Esophagus squamous epithelium (tissue), 4 donors: ENCODE measurements around the gene MBNL2.

Experiments
- CTCF ChIP-seq, 6 experiments: fragments of 450-650 bp in 4 of 6; fragments of 200-600 bp in 2 of 6; sonication (generic) in 2 of 6; IDR thresholded peaks; one replicate each; pipeline ENCODE4 v1.5.1; 2016 to 2019; ENCODE audit warnings: antibody characterized with exemption in 6 of 6, mild to moderate bottlenecking in 4 of 6, moderate library complexity in 4 of 6
- POLR2A ChIP-seq, 4 donors: fragments of 450-650 bp; IDR thresholded peaks; one replicate each; pipeline ENCODE4 v1.6.1; 2017; ENCODE audit warnings: antibody characterized with exemption in 4 of 4, mild to moderate bottlenecking in 4 of 4, moderate library complexity in 3 of 4

- TF ChIP-seq CTCF (IDR thresholded peaks at IDR 0.05) (no peak), POLR2A (IDR thresholded peaks at IDR 0.05) (no peak)
These were observed 189.9 kb downstream of the MBNL2 start for GRCh38 chr13:97411984-97412383.
